Inflammatory macrophage (primary cell): ENCODE data around the gene LGI1.

ENCODE experiments used
- DNase-seq, 2 donors: peaks; one replicate each; pipeline ENCODE4 v3.0.0-alpha.2; 2020 to 2022

Gene LGI1

DNA sequence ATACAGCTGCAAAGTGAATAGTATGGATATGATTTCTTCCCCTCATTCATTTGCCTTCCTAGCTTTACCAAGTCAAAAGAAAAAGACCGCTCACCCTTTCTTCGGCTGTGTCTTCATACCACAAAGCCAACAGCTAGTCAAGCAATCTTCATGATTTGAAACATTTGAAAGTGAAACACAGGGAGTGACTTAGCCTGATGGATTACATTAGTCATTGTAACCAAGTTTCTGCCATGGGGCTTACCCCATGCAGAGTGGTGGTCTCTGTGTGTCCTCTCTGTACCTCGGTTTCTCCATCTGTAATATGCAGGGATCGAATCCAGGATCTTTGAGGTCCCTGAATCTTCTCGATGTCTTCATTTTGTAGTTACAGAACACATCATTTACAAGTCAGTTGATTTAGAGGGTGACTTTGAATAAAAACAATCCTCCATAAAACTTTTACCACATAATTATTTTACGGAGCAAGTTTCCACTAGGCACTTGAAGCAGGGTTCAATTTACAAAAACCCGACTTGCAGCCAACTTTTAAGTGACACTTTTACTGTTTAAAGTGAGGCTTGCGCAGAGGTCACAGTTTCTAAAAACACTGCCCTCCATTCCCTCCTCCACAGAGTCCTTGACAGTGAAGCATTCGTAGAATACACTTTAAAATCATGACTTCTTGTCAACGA, 2.2 kb upstream of the LGI1 start:
- DNase-seq, result no peak

GRCh38 chr10:93756118-93756517, 1.6 kb upstream of the LGI1 start:
- DNase-seq, result no peak

- DNase-seq, result no peak
These were observed 600 bp upstream of the LGI1 start for GRCh38 chr10:93757136-93757535.

- DNase-seq, result no peak
These were observed 761 bp downstream of the LGI1 start for GRCh38 chr10:93758508-93758885.

GRCh38 chr10:93758891-93759410, 1.2 kb downstream of the LGI1 start:
- DNase-seq, result no peak

- no peak for DNase-seq
These were observed 2.8 kb downstream of the LGI1 start for GRCh38 chr10:93760490-93760889.

DNA sequence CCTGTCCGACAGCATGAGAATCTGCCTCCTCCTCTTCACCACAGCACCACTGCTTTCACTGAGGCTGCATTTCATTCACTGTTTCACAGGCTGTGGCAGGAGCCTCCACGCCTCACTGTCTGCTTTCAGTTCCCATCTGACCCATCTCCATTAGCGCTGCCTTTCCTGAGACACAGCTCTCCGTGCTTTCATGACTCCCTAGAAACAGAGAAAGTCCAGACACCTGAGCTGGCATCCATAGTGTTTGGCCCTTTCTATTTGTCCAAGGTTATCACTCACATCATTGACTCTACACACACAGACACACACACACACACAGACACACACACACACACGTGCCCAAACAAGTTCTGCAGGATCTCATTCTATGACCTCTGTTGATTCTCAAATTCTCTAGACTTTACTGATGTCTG, 5.2 kb downstream of the LGI1 start:
- DNase-seq, result no peak

DNA sequence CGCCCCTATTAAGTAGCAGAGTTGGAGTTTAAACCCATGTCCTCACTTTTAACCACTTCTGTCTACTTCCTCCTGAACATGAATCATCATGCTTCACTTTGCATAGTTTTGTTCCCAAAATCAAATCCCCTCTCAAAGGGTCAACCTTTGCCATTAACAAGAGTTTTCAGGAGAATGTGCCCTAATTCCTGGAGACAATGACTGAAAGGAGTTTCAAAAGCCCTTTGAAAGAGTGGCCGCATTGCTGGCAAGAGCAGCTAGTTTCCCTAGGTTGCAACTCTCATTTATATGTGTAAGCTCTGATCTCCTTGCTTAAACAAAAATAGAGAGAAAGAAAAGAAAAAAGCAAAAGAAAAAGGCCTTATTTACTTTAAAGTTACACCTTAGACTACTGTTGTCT, 9.2 kb downstream of the LGI1 start:
- DNase-seq, result no peak

- no peak for DNase-seq
These were observed 10.1 kb downstream of the LGI1 start for GRCh38 chr10:93767724-93768399.

- DNase-seq, result no peak
These were observed 11.2 kb downstream of the LGI1 start for GRCh38 chr10:93768892-93769291.

DNA sequence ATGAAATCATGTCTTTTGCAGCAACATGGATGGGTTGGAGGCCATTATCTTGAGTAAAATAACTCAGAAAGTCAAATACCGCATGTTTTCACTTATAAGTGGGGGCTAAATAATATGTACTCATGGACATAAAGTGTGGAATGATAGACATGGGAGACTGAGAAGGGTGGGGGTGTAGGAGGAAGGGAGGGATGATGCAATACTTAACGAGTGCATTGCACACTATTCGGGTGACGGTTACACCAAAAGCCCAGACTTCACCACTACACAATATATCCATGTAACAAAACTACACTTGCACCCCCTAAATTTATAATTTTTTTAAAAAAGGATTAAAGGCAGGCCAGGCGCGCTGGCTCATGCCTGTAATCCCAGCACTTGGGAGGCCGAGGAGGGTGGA, 13.6 kb downstream of the LGI1 start:
- no peak for DNase-seq

DNA sequence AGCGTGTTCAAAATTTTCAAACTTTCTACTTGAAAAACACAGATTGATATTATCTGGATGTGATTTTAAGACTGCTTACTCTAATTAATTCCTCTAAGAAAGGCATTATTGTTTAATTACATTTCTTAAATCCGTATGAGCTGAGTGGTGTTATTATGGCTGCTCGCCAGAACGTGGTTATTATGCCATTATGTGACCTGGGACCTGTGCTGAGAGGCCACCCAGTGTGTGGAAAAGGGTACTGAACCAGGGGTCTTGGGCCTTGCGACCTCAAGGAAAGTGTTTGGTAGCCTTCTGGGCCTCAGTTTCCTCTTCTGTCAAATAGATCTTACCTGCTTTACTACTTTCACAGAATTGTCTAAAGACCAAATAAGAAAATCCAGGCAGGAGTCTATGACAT, 15.4 kb downstream of the LGI1 start:
- no peak for DNase-seq

GRCh38 chr10:93773705-93774104, 16.0 kb downstream of the LGI1 start:
- DNase-seq, result no peak

DNA sequence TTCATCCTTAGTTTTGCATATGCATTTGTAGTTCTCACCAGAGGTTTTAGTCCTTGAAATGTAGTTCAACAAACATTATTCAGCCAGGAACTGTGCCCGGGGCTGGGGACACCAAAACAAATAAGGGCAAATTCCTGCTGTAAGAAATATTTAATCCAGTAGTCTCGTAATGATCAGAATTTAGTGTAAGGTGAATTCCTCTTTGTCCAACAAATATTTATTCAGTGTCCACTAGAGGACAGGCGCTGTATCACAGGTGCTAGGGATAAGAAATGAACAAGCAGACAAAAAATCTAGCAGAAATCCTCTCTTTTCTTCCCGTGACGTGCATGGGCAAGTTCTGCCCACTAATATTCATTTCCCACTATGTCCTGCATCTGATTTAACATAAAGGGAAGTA, 17.6 kb downstream of the LGI1 start:
- DNase-seq, result no peak

DNA sequence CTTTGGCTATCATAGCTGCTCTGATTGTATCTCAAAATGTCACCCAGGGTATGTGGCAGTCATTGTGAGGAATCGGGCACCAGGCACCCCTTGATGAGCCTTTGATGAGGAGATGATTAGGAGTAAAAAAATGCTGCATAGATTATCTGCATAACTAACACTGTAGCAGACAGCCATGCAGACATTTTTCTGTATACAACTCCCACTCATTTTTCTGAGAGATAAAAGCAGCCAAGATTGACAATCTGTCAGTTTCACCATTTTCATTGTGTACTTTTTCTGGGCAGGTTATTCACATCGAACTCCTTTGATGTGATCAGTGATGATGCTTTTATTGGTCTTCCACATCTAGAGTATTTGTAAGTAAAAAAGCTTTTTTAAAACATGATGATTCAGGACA, 19.4 kb downstream of the LGI1 start:
- no peak for DNase-seq

GRCh38 chr10:93784059-93784458, 26.3 kb downstream of the LGI1 start:
- no peak for DNase-seq

DNA sequence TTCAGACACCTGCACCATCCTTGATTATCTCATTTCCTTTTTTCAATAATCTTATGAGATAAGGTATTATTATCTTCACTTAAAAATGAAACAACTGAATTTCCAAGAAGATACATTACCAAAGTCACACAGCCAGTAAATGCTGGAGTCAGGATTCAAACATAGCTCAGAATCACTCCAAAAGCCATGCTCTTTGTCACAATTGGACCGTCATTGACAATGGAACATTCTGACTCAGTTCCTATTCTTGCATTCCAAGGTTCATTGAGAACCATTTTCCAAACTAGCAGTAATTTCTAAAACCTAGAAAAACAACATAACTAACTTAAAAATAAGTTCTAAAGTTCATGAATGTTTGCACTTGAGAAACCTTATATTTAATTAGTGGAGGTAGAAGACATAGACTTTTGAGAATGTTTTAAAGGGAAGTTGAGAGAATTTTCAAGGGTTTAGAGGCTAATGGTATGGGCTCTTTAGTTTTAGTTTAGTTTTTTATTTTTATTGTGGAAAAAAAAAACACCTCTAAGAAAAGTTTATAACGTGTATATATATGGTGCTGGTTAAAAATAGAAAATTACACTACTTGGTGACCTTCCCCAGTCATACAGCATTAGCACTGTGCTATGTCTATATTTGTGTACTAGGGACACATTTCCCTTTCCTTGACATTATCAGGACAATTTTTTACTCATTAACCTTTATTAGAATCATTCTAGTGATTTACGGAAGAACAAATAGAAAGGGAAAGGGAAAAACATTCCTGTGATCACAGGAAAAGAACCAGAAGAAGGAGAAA, 30.9 kb downstream of the LGI1 start:
- no peak for DNase-seq

DNA sequence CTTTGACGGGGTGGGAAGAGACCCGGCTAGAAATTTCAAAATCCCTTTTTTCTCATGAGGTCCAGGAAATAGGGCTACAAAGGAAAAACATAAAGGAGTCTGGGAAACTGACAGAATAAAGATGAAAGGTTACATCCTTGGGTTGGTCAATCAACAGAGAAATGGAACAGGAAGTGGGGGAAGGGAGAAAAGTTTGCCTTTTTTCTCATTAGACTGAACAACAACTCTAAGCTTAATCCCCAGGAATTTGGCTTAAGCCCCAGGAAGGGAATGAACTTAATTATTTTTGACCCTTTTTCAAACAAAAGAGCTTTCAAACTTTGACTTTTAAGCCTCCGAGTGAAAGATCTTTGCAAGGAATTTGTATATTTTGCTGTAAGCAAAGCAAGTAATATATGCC, 32.7 kb downstream of the LGI1 start:
- DNase-seq, result no peak

DNA sequence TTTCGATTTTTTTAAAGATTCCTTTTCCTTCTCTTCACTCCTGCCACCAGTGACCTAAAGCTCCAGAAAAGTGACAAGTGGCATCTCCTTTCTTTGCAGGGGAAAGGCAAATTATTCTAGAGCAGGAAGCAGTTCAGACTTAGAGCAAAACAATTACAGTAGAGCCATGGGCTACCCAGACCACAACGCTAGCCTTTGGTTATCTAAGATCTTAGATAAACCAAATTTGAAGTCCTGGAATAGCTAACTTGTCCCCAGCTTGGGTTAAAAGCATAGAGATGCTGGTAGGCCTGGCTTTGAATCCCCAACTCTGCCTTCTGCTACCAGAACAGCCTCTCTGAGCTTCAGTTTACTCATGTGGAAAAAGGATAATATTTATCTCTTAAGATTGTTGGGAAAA, 38.4 kb downstream of the LGI1 start:
- DNase-seq, result no peak

- no peak for DNase-seq
These were observed 40.1 kb downstream of the LGI1 start for GRCh38 chr10:93797825-93798224.

- no peak for DNase-seq
These were observed 41.5 kb downstream of the LGI1 start for GRCh38 chr10:93799155-93799708.

GRCh38 chr10:93804200-93804599, 46.5 kb downstream of the LGI1 start:
- no peak for DNase-seq

DNA sequence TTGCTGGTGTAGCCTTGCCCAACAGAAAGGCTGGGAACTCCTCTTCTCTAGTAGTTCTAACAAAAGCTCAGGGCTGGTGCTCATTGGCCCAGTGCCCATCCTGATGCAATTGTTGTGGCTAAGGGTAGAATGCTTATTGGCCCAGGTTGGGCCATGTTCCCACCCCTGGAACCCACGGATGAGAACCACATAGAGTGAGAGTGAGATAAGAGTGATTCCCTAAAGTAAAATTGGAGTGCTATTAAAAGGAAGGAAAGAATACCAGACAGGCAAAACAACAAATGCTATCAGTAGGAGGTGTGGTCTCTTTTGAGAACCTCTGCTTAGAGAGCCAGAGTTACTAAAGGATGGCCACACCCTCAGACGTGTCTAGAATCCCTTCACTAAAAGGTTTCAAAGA, 49.2 kb downstream of the LGI1 start:
- no peak for DNase-seq
